Liver (tissue), 9 donors: ENCODE data around the gene ZKSCAN3. TPM values are rescaled to one million over a fixed set of nuclear protein-coding genes. Genes with fewer than 3 reads are reported as not detected.
"Not testable (repeated sequence)": the region's sequence is repeated elsewhere in the genome, so short reads cannot be mapped to it uniquely, and the experiment has no call there.

Source experiments
- DNase-seq: peaks from one replicate; pipeline ENCODE4 v3.0.0-alpha.2; 2017; ENCODE audit warnings: low spot score
- H3K27ac ChIP-seq, 2 donors: one replicate each; pipeline ENCODE4 v1.7.0; 2013; ENCODE audit warnings: inconsistent platforms in 2 of 2, low read length in 2 of 2, control low read depth in 1 of 2, low read depth in 1 of 2, mild to moderate bottlenecking in 1 of 2
- H3K27me3 ChIP-seq, 4 donors: one replicate each; pipeline versions ENCODE4 v1.6.1 to v1.7.0; 2013; ENCODE audit warnings: low read length in 3 of 4, inconsistent platforms in 1 of 4, mild to moderate bottlenecking in 1 of 4, moderate library complexity in 1 of 4; ENCODE audit not compliant: control insufficient read depth in 4 of 4, insufficient read depth in 4 of 4
- H3K36me3 ChIP-seq, 4 donors: one replicate each; pipeline versions ENCODE4 v1.6.1 to v1.7.0; 2013; ENCODE audit warnings: low read length in 3 of 4, mild to moderate bottlenecking in 3 of 4, low read depth in 1 of 4, moderate library complexity in 1 of 4; ENCODE audit not compliant: control insufficient read depth in 4 of 4, insufficient read depth in 3 of 4
- H3K4me1 ChIP-seq, 4 donors: one replicate each; pipeline versions ENCODE4 v1.6.1 to v1.7.0; 2013; ENCODE audit warnings: low read length in 3 of 4, mild to moderate bottlenecking in 3 of 4, moderate library complexity in 1 of 4; ENCODE audit not compliant: control insufficient read depth in 4 of 4, insufficient read depth in 4 of 4
- H3K4me3 ChIP-seq, 3 donors: one replicate each; pipeline versions ENCODE4 v1.6.1 to v1.7.0; 2013; ENCODE audit warnings: low read length in 3 of 3, control low read depth in 1 of 3, low read depth in 1 of 3, mild to moderate bottlenecking in 1 of 3
- H3K9ac ChIP-seq, 2 donors: one replicate each; pipeline ENCODE4 v1.7.0; 2013; ENCODE audit warnings: low read length in 2 of 2, mild to moderate bottlenecking in 2 of 2, moderate library complexity in 2 of 2, control low read depth in 1 of 2, low read depth in 1 of 2
- H3K9me3 ChIP-seq, 4 donors: one replicate each; pipeline versions ENCODE4 v1.6.1 to v1.7.0; 2013; ENCODE audit warnings: low read length in 3 of 4; ENCODE audit not compliant: control insufficient read depth in 4 of 4
- ATF3 ChIP-seq: IDR thresholded peaks from 2 replicates; pipeline ENCODE4 v1.6.1; 2016; ENCODE audit warnings: antibody characterized with exemption
- CTCF ChIP-seq: fragments of 150-350 bp; IDR thresholded peaks from 2 replicates; pipeline ENCODE4 v1.5.1; 2017; ENCODE audit warnings: improper control_type of control experiment, low read depth, low read length; ENCODE audit not compliant: missing input control
- EGR1 ChIP-seq, 2 donors: IDR thresholded peaks; 2 replicates each; pipeline ENCODE4 v1.6.1; 2016 to 2018; ENCODE audit warnings: antibody characterized with exemption in 2 of 2, low read depth in 2 of 2
- FOXA1 ChIP-seq: IDR thresholded peaks from 2 replicates; pipeline ENCODE4 v1.6.1; 2016; ENCODE audit warnings: antibody characterized with exemption
- FOXA2 ChIP-seq: IDR thresholded peaks from 2 replicates; pipeline ENCODE4 v1.6.1; 2016; ENCODE audit warnings: antibody characterized with exemption
- GABPA ChIP-seq, 2 donors: IDR thresholded peaks in 1 of 2; conservative IDR thresholded peaks in 1 of 2; 2 replicates each; pipeline ENCODE4 v1.6.1; 2016; ENCODE audit warnings: antibody characterized with exemption in 2 of 2, mild to moderate bottlenecking in 1 of 2, moderate library complexity in 1 of 2
- HNF4A ChIP-seq, 2 donors: conservative IDR thresholded peaks; 2 replicates each; pipeline ENCODE4 v1.6.1; 2016; ENCODE audit warnings: antibody characterized with exemption in 2 of 2, mild to moderate bottlenecking in 2 of 2
- HNF4G ChIP-seq: IDR thresholded peaks from 2 replicates; pipeline ENCODE4 v1.6.1; 2016; ENCODE audit warnings: antibody characterized with exemption
- JUND ChIP-seq, 2 donors: IDR thresholded peaks; 2 replicates each; pipeline ENCODE4 v1.6.1; 2016; ENCODE audit warnings: antibody characterized with exemption in 2 of 2
- MAX ChIP-seq: IDR thresholded peaks from 2 replicates; pipeline ENCODE4 v1.6.1; 2016; ENCODE audit warnings: antibody characterized with exemption
- NR2F2 ChIP-seq: IDR thresholded peaks from 2 replicates; pipeline ENCODE4 v1.6.1; 2016; ENCODE audit warnings: antibody characterized with exemption
- RAD21 ChIP-seq, 2 donors: IDR thresholded peaks; 2 replicates each; pipeline ENCODE4 v1.6.1; 2016; ENCODE audit warnings: antibody characterized with exemption in 2 of 2, mild to moderate bottlenecking in 2 of 2
- REST ChIP-seq: IDR thresholded peaks from 2 replicates; pipeline ENCODE4 v1.6.1; 2016; ENCODE audit warnings: antibody characterized with exemption, mild to moderate bottlenecking
- RXRA ChIP-seq, 2 donors: IDR thresholded peaks; 2 replicates each; pipeline ENCODE4 v1.6.1; 2017 to 2018; ENCODE audit warnings: antibody characterized with exemption in 2 of 2, mild to moderate bottlenecking in 1 of 2
- SP1 ChIP-seq: IDR thresholded peaks from 2 replicates; pipeline ENCODE4 v1.6.1; 2018; ENCODE audit warnings: antibody characterized with exemption, mild to moderate bottlenecking
- TAF1 ChIP-seq: conservative IDR thresholded peaks from 2 replicates; pipeline ENCODE4 v1.6.1; 2016; ENCODE audit warnings: antibody characterized with exemption, mild to moderate bottlenecking
- YY1 ChIP-seq: IDR thresholded peaks from 2 replicates; pipeline ENCODE4 v1.6.1; 2016; ENCODE audit warnings: antibody characterized with exemption, mild to moderate bottlenecking
- ZBTB33 ChIP-seq: IDR thresholded peaks from 2 replicates; pipeline ENCODE4 v1.6.1; 2016; ENCODE audit warnings: antibody characterized with exemption
- WGBS: extraction: QIAGEN DNeasy Blood & Tissue Kit; methylation state at CpG from one replicate; pipeline ENCODE4 v1.1.7; 2013; 5-methylcytosine and 5-hydroxymethylcytosine counted together
- polyA plus RNA-seq, 2 donors: library from polyadenylated mRNA; stranded (reverse) in 1 of 2; unstranded in 1 of 2; fragments of 200-250 nt in 1 of 2; fragments of >200 nt in 1 of 2; fragmentation: Nextera tagmentation in 1 of 2; extraction: Ambion mirVana in 1 of 2; gene quantifications; one replicate each; pipeline versions ENCODE4 v1.2.1 to v1.2.3, GENCODE V29; 2013 to 2015
- total RNA-seq, 2 donors: library from RNA; depleted of rRNA; stranded (reverse); fragments of >200 nt; gene quantifications; one replicate each; pipeline ENCODE4 v1.2.3, GENCODE V29; 2014
- donor health status: healthy.
- donor health status: healthy.
- donor health status: healthy.
- donor health status: healthy.
- donor health status: healthy.

ZKSCAN3 gene
- total and polyA plus RNA-seq, 4 donors, result 0.93 to 8.8 (median 1.9) TPM

GRCh38 chr6:28312939-28313338 is 36.8 kb upstream of the ZKSCAN3 start:
- H3K27ac ChIP-seq, result no peak overlapping the region
- H3K27me3 ChIP-seq, result no peaks in the 10 kb centered on the region
- 92% methylated on average over 23 of the region's 23 CpGs for WGBS
- DNase-seq, result no peak
- H3K4me1 ChIP-seq, result no peaks in the 10 kb centered on the region
- H3K4me3 ChIP-seq, result no peak overlapping the region
- no peak overlapping the region for H3K9ac ChIP-seq
- TF ChIP-seq NR2F2 (no peak), RAD21 (IDR thresholded peaks at IDR 0.05) (no peak), HNF4G (no peak), EGR1 (IDR thresholded peaks at IDR 0.05; ENCODE audit: low read depth in 2 of 2) (no peak), FOXA1 (no peak), JUND (IDR thresholded peaks at IDR 0.05) (no peak), REST (no peak), RXRA (IDR thresholded peaks at IDR 0.05) (no peak)
- no peaks in the 10 kb centered on the region for H3K36me3 ChIP-seq
- peaks cover 0 to 6% (median 2%) of the 10 kb centered on the region in 4 donors for H3K9me3 ChIP-seq

- 83% methylated on average over 3 of the region's 3 CpGs for WGBS
- H3K9ac ChIP-seq, result no peak overlapping the region
- no peaks in the 10 kb centered on the region for H3K27me3 ChIP-seq
- no peaks in the 10 kb centered on the region for H3K4me1 ChIP-seq
- peaks cover 0 to 6% (median 4%) of the 10 kb centered on the region in 4 donors for H3K9me3 ChIP-seq
- no peaks in the 10 kb centered on the region for H3K36me3 ChIP-seq
- no peak overlapping the region for H3K27ac ChIP-seq
- DNase-seq, result no peak
- no peak for TF ChIP-seq GABPA (IDR thresholded peaks at IDR 0.05 in 1 of 2, conservative IDR thresholded peaks at IDR 0.05 in 1 of 2)
- TF ChIP-seq HNF4A (conservative IDR thresholded peaks at IDR 0.05), result no peak
- TF ChIP-seq MAX, result no peak
- TF ChIP-seq SP1, result no peak
- TF ChIP-seq CTCF, result no peak
- no peak for TF ChIP-seq RAD21 (IDR thresholded peaks at IDR 0.05)
- TF ChIP-seq ZBTB33, result no peak
- no peak for TF ChIP-seq RXRA (IDR thresholded peaks at IDR 0.05)
- TF ChIP-seq FOXA2, result no peak
- TF ChIP-seq ATF3, result no peak
- TF ChIP-seq FOXA1, result no peak
- no peak for TF ChIP-seq EGR1 (IDR thresholded peaks at IDR 0.05; ENCODE audit: low read depth in 2 of 2)
- TF ChIP-seq REST, result no peak
- no peak for TF ChIP-seq YY1
- no peak for TF ChIP-seq HNF4G
- TF ChIP-seq JUND (IDR thresholded peaks at IDR 0.05), result no peak
- no peak for TF ChIP-seq TAF1
- no peak overlapping the region for H3K4me3 ChIP-seq
These were observed 34.1 kb upstream of the ZKSCAN3 start for GRCh38 chr6:28315628-28316027.

GRCh38 chr6:28317866-28318265 is 31.9 kb upstream of the ZKSCAN3 start:
- not testable (repeated sequence) for H3K27ac ChIP-seq, H3K9ac ChIP-seq, H3K4me3 ChIP-seq, DNase-seq, H3K27me3 ChIP-seq, H3K9me3 ChIP-seq, H3K36me3 ChIP-seq, H3K4me1 ChIP-seq
- WGBS, result 97% methylated on average over 8 of the region's 8 CpGs
